Mucosa of stomach (tissue), 1 donor: ENCODE results near the gene NCF1.
"Not testable (repeated sequence)": the region's sequence is repeated elsewhere in the genome, so short reads cannot be mapped to it uniquely, and the experiment has no call there.

Experiments
- H3K27me3 ChIP-seq: one replicate; pipeline ENCODE4 v1.7.0; 2013; ENCODE audit warnings: mild to moderate bottlenecking, low read length; ENCODE audit not compliant: control insufficient read depth, insufficient read depth
- H3K36me3 ChIP-seq: one replicate; pipeline ENCODE4 v1.7.0; 2013; ENCODE audit warnings: low read length; ENCODE audit not compliant: control insufficient read depth, insufficient read depth
- H3K4me1 ChIP-seq: one replicate; pipeline ENCODE4 v1.7.0; 2013; ENCODE audit warnings: mild to moderate bottlenecking, low read length; ENCODE audit not compliant: control insufficient read depth, insufficient read depth
- H3K4me3 ChIP-seq: one replicate; pipeline ENCODE4 v1.7.0; 2013; ENCODE audit warnings: low read length
- H3K9ac ChIP-seq: one replicate; pipeline ENCODE4 v1.7.0; 2013; ENCODE audit warnings: mild to moderate bottlenecking, low read length, moderate library complexity
- H3K9me3 ChIP-seq: one replicate; pipeline ENCODE4 v1.7.0; 2013; ENCODE audit warnings: mild to moderate bottlenecking, low read length, moderate library complexity; ENCODE audit not compliant: control insufficient read depth
- donor health status: Pancreatic carcinoma.

NCF1 gene

DNA sequence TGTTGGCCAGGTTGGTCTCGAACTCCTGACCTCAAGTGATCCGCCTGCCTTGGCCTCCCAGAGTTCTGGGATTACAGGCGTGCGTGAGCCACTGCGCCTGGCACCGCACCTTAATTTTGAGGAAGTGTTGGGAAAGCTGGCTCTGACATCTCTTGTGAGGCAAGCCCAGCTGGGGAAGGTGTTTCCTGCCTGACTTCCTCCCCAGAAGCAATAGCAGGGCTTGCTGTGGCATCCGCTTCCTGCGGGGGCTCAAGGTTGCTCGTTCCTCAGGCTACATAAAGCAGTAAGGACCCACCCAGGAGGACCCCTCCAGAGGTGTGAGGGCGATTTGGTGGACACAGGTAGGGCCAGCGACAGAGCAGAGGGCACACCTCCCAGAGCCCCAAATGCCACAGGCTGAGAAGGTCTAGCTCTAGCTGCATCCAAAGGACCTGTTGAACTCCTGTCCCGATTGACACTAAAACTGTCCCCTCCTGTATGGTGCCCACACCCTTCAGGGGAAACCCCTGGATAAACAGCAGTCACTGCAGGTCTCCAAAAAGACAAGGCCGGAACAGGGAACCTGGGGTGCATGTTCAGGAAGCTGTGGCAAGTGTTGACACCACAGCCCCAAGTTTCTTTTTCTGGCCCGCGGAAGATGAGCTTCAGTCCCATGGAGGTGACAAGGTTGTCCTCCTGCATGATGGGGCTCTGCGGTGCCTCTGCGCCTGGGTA, 8.4 kb upstream of the NCF1 start:
- H3K9me3 ChIP-seq, H3K4me3 ChIP-seq, H3K27me3 ChIP-seq, H3K36me3 ChIP-seq, H3K4me1 ChIP-seq, H3K9ac ChIP-seq: not testable (repeated sequence)

DNA sequence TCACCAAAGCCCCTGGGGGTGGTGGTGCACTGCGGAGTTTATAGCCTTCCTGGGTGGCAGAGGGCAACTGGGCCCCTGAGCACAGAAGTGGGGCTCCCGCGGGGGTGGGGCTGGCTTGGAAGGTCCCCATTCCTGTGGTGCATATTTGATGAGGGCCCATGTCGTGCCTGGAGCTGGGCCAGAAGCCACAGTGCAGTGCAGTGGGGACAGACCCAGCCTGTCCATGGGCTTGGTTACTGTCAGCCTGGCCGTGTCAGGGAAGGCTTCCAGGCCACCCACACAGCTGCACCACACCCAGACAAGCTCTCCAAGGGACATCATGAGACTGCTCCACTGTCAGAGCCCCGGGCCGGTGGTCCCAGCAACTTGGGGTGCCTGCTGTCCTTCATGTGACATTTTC, 7.3 kb upstream of the NCF1 start:
- not testable (repeated sequence) for H3K4me3 ChIP-seq, H3K9me3 ChIP-seq, H3K27me3 ChIP-seq, H3K4me1 ChIP-seq, H3K36me3 ChIP-seq, H3K9ac ChIP-seq

DNA sequence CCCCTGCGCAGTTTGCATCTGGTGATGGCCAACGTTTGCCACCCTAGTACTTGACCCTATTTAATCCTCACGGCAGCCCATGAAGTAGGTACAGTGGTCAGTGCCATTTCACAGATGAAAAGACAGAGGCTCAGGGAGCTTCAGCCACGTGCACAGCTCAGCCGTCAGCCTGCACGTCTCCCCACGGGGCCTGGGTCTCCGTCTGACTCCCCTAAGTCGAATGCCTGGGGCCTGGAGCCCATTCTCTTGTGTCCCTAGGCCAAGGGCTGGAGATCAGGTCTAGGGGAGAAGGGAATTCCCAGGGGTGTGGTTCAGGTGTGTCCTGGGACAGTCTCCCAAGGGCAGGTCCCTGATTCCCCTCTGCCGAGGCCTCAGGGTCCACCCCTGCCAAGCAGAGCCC, 6.8 kb upstream of the NCF1 start:
- not testable (repeated sequence) for H3K9ac ChIP-seq, H3K9me3 ChIP-seq, H3K4me3 ChIP-seq, H3K4me1 ChIP-seq, H3K27me3 ChIP-seq, H3K36me3 ChIP-seq

DNA sequence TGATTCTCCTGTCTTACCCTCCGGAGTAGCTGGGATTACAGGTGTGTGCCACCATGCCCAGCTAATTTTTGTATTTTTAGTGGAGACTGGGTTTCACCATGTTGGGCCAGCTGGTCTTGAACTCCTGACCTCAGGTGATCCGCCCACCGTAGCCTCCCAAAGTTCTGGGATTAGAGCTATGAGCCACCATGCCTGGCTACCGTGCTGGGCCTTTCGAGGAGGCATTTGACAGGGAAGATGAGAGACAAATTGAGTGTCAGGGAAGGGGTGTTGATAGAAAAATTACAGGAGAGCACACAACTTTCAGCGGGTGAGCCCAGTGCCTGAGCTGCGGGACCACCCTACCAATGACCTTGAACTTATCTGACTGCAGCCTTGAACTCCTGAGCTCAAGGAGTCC, 3.7 kb upstream of the NCF1 start:
- H3K9me3 ChIP-seq, H3K36me3 ChIP-seq, H3K4me1 ChIP-seq, H3K4me3 ChIP-seq, H3K27me3 ChIP-seq, H3K9ac ChIP-seq: not testable (repeated sequence)

DNA sequence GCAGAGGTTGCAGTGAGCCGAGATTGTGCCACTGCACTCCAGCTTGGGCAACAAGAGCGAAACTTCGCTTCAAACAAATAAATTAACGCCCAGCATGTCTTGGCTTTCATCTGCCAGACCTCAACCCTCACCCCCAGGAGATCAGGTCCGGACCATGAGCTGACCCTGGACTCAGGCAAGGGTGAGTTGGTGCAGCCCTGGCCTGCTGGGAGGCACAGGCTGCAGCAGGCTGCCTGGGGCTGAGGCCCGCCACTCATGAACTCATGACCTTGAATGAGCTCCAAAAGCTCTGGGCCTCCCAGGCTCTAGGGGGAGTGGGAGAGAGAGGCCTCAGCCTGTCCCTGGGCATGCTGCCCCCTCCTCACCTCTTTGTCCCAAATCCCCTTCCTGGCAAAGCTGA, 1.7 kb upstream of the NCF1 start:
- not testable (repeated sequence) for H3K4me3 ChIP-seq, H3K9me3 ChIP-seq, H3K36me3 ChIP-seq, H3K27me3 ChIP-seq, H3K4me1 ChIP-seq, H3K9ac ChIP-seq

DNA sequence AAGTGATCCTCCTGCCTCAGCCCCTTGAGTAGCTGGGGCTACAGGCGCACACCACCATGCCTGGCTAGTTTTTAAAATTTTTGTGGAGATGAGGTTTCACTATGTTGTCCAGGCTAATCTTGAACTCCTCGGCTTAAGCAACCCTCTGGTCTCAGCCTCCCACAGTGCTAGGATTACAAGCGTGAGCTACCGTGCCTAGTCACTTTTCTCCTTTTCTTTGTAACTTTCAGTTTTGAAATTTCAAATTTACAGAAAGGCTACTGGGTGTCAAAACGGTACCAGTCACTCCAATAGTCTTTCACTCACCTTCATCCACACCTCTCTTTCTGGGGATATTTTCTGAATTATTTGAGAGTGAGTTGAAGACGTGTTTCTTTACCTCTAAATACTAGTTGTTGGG, 1.3 kb downstream of the NCF1 start:
- not testable (repeated sequence) for H3K9me3 ChIP-seq, H3K36me3 ChIP-seq, H3K27me3 ChIP-seq, H3K4me3 ChIP-seq, H3K9ac ChIP-seq, H3K4me1 ChIP-seq

DNA sequence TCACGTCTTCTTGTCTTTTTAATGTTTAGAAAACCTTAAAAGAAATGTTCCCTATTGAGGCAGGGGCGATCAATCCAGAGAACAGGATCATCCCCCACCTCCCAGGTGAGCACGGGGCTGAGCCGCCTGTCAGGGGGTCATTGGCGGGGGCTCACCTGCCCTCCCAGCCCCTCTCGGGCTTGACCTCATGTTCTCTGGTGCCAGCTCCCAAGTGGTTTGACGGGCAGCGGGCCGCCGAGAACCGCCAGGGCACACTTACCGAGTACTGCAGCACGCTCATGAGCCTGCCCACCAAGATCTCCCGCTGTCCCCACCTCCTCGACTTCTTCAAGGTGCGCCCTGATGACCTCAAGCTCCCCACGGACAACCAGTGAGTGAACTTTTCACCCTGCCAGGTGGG, 5.2 kb downstream of the NCF1 start:
- H3K4me1 ChIP-seq, H3K9ac ChIP-seq: not testable (repeated sequence)

DNA sequence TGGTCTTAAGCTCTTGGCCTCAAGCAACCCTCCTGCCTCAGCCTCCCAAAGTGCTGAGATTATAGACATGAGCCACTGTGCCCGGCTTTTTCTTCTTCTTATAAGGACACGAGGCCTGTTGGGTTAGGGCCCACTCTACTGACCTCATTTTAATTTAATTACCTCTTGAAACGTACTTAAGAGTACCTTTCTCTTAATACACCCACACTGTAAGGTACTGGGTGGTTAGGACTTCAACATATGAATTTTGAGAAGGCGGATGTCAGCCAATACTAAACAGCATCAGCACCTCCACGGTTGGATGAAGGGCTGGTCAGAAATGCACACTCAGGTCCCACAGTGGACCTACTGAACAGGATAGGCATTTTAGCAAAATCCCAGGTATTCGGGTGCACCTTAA, 7.9 kb downstream of the NCF1 start:
- not testable (repeated sequence) for H3K4me1 ChIP-seq, H3K9me3 ChIP-seq, H3K36me3 ChIP-seq

More for the DNA sequence above, 5.2 kb downstream of the NCF1 start:
- not testable (repeated sequence) for H3K4me3 ChIP-seq, H3K9me3 ChIP-seq, H3K36me3 ChIP-seq, H3K27me3 ChIP-seq

DNA sequence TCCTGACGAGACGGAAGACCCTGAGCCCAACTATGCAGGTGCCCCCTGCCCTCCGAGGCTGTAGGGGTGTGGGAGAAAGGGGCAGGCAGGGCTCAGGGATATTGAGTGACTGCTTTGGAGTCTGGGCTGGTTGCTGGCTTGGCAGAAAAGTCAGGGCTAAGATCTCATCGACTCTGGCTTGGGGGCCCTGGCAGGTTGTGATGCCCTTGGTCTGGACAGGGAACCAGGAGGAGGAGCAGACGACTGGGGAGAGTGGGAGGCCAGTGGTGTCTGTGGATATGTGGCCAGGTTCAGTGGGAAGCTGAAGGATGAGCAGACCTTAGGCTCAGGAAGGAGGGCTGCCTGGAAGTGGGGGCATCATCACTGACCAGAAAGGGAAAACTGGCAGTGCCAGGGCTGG, 9.8 kb downstream of the NCF1 start:
- H3K4me3 ChIP-seq, H3K36me3 ChIP-seq, H3K9me3 ChIP-seq, H3K27me3 ChIP-seq, H3K4me1 ChIP-seq, H3K9ac ChIP-seq: not testable (repeated sequence)

More for the DNA sequence above, 7.9 kb downstream of the NCF1 start:
- H3K4me3 ChIP-seq, H3K27me3 ChIP-seq, H3K9ac ChIP-seq: not testable (repeated sequence)

DNA sequence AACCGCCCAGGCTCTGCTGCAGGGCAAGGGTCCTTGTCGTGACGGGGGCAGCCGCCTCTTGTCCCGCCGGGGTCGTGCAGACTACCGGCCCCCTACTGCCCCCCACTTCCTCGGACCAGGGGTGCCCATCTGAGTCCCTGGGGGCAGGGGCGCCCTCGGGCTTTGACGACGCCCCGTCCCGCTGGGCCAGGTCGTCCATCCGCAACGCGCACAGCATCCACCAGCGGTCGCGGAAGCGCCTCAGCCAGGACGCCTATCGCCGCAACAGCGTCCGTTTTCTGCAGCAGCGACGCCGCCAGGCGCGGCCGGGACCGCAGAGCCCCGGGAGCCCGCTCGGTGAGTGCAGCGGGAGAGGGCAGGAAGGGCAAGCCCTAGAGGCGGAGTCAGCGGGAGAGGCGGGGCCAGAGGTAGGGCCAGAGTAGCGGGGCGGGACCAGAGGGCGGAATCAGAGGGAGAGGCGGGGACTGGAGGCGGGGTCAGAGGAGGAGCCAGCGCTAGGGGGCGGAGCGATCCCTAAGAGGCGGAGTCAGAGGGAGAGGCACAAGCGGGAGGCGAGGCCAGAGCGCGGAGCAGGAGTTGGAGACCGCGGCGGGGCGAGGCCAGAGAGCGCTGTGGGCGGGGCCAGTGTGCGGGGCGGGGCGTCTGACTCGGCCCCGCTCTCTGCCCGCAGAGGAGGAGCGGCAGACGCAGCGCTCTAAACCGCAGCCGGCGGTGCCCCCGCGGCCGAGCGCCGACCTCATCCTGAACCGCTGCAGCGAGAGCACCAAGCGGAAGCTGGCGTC, 14.7 kb downstream of the NCF1 start:
- H3K27me3 ChIP-seq, H3K36me3 ChIP-seq, H3K4me3 ChIP-seq, H3K4me1 ChIP-seq, H3K9ac ChIP-seq, H3K9me3 ChIP-seq: not testable (repeated sequence)

DNA sequence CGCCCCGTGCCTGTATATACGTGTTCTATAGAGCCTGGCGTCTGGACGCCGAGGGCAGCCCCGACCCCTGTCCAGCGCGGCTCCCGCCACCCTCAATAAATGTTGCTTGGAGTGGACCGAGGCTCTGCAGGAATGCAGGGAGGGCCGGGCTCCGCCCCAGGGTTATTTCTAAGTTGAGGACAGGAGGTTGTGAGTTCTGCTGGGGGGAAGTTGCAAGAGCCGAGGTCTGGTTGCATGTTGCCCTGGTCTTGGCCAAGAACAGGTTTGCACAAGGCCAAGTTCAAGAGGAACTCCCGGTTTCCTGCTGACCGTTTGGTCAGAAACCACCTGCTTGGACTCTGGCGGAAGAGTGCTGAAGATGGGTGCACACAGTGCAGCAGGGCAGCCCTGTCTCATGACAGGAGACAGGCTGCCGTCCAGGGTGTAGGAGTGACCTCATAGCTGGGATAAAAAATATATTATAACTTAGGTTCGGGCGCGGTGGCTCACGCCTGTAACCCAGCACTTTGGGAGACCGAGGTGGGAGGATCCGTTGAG, 15.5 kb downstream of the NCF1 start:
- H3K36me3 ChIP-seq, H3K9ac ChIP-seq, H3K4me3 ChIP-seq, H3K4me1 ChIP-seq, H3K9me3 ChIP-seq, H3K27me3 ChIP-seq: not testable (repeated sequence)

DNA sequence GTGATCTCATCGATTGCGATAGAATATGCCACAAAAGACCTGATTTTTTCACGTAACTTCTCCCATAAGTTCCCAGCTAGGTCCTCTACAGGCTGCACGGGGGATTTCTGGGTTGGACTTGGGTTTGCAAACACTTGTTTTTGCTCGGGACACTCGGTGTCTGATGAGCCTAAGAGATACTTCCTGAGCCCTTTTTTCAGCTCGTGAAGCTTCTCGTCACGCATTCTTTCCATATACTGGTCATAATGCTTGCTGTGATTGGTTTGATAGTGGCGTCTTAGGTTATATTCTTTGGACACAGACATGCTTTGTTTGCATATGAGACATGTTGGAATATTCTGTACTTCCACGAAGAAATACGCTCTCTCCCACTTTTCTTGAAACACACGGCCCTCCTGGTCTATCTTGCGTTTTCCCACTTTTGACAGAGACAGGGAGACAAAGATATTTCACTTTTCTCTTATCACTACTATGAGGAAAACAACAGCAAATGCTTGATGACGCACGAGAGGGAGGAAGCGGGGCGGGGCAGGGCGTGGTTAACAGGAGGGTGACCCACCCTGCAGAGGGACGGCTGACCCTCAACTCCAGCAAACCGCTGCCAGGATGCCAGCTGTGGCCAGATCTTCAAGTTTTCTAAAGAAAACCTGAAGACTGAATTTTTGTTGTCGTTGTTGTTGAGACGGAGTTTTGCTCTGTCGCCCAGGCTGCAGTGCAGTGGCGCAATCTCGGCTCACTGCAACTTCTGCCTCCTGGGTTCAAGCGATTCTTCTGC, 24.2 kb downstream of the NCF1 start:
- not testable (repeated sequence) for H3K27me3 ChIP-seq, H3K36me3 ChIP-seq, H3K9me3 ChIP-seq, H3K9ac ChIP-seq, H3K4me3 ChIP-seq, H3K4me1 ChIP-seq
